ENCODE results near the gene POLE2. TPM values are rescaled to one million over a fixed set of nuclear protein-coding genes. Genes with fewer than 3 reads are reported as not detected.
A peak's percentile ranks its signal among the peaks of the same experiment; 100 is the strongest.

The POLE2 gene
- total RNA-seq, 4 donors from 2014 or later, result 0.39 to 0.83 (median 0.46) TPM; not detected in 1

DNA sequence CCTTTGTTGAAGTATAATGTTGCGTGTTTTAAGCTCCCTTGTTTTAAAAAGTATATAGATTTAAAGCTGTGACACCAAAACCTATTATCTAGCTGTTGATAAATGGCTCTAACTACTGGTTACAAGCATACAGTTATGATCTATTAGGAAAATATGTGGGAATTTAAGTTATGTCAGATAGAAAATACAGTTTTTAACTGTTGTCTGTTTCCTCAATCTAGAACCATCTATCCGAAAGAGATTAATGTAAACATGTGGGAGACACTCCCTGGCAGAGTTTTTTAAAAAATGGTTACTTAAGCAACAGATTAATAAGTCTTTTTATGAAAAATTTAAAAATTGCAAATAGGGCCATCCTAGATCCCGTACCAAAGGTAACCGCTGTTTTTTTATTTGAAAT, 75.8 kb downstream of the POLE2 start:
- H3K4me3 ChIP-seq, result no peak overlapping the region
- H3K9me3 ChIP-seq, result no peaks in the 10 kb centered on the region
- H3K4me1 ChIP-seq, result no peaks in the 10 kb centered on the region
- no peak for DNase-seq (ENCODE audit: extremely low spot score)
- no peaks in the 10 kb centered on the region for H3K27me3 ChIP-seq
- intact Hi-C loops (cut with DNase I), result no loop called here
- WGBS, result 90% methylated on average over 4 of the region's 4 CpGs
- TF ChIP-seq EP300 (IDR thresholded peaks at IDR 0.05) (no peak), POLR2A (IDR thresholded peaks at IDR 0.05; ENCODE audit: low read depth) (no peak), POLR2AphosphoS5 (IDR thresholded peaks at IDR 0.05) (no peak)
- TF ChIP-seq, protein P1, sequence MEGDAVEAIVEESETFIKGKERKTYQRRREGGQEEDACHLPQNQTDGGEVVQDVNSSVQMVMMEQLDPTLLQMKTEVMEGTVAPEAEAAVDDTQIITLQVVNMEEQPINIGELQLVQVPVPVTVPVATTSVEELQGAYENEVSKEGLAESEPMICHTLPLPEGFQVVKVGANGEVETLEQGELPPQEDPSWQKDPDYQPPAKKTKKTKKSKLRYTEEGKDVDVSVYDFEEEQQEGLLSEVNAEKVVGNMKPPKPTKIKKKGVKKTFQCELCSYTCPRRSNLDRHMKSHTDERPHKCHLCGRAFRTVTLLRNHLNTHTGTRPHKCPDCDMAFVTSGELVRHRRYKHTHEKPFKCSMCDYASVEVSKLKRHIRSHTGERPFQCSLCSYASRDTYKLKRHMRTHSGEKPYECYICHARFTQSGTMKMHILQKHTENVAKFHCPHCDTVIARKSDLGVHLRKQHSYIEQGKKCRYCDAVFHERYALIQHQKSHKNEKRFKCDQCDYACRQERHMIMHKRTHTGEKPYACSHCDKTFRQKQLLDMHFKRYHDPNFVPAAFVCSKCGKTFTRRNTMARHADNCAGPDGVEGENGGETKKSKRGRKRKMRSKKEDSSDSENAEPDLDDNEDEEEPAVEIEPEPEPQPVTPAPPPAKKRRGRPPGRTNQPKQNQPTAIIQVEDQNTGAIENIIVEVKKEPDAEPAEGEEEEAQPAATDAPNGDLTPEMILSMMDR (IDR thresholded peaks at IDR 0.05), result no peak
- H3K27ac ChIP-seq (replicated peaks in 1 of 4), result no peak overlapping the region
- H3K36me3 ChIP-seq, result peaks cover 0 to 9% (median 3%) of the 10 kb centered on the region in 4 donors

DNA sequence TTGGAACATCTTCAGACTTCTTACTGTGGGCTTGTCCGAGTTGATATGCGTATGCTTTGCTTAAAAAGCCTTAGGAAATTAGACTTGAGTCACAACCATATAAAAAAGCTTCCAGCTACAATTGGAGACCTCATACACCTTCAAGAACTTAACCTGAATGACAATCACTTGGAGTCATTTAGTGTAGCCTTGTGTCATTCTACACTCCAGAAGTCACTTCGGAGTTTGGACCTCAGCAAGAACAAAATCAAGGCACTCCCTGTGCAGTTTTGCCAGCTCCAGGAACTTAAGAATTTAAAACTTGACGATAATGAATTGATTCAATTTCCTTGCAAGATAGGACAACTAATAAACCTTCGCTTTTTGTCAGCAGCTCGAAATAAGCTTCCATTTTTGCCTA, 80.4 kb downstream of the POLE2 start:
- intact Hi-C loops (cut with DNase I), result no loop called here
- DNase-seq (ENCODE audit: extremely low spot score), result no peak
- Histone ChIP-seq H3K36me3 (peaks cover 0 to 19% (median 16%) of the 10 kb centered on the region in 4 donors), H3K4me1 (no peaks in the 10 kb centered on the region), H3K27ac (replicated peaks in 1 of 4) (no peak overlapping the region), H3K9me3 (no peaks in the 10 kb centered on the region), H3K27me3 (no peaks in the 10 kb centered on the region), H3K4me3 (no peak overlapping the region)
- WGBS, result 96% methylated on average over 6 of the region's 6 CpGs
- TF ChIP-seq, protein P1 (IDR thresholded peaks at IDR 0.05), result no peak
- no peak for TF ChIP-seq POLR2A (IDR thresholded peaks at IDR 0.05; ENCODE audit: low read depth)
- TF ChIP-seq POLR2AphosphoS5 (IDR thresholded peaks at IDR 0.05), result no peak
- no peak for TF ChIP-seq EP300 (IDR thresholded peaks at IDR 0.05)

DNA sequence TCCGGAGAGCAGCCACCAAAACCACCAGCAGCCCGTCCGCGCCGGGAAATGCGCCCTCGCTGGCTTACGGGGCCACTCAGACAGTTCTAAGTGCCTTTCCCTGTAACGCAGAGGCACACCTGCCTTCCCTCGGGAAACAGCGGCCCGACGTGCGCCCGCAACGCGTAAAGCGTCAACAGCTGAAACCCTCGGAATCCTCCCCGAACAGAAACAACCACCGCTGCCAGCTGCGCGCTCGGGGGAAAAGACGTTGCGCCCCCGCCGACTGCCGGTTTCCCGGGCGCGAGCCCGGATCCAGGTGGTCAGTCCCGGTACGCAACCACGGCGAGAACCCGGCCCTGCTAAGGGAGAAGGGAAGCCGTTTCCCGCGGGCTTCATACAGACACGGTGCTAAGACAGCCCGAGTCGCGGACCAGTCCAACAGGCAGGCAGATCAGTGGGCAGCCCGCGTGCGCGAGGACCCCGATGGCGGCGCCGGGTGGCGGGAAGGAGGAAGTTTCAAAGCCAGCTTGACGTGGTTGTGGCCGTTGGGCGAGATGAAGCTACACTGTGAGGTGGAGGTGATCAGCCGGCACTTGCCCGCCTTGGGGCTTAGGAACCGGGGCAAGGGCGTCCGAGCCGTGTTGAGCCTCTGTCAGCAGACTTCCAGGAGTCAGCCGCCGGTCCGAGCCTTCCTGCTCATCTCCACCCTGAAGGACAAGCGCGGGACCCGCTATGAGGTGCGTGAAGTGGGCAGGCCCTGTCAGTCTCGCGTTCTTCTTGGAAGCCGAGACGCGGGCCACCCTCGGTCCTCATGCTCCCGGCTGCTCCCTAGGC, 89.3 kb downstream of the POLE2 start, which contains the start of gene LRR1:
LRR1 (plus strand) TSS at position 456 of the 816 bp plus-strand sequence; CDS start at position 537, 81 bp downstream.
- peak; percentile 5 for TF ChIP-seq EP300 (IDR thresholded peaks at IDR 0.05)
- no peak for TF ChIP-seq POLR2A (IDR thresholded peaks at IDR 0.05; ENCODE audit: low read depth)
- TF ChIP-seq POLR2AphosphoS5 (IDR thresholded peaks at IDR 0.05), result peak; percentile 52 to 56
- 0% methylated on average over 51 of the region's 77 CpGs for WGBS
- Histone ChIP-seq H3K4me1 (peaks cover 0 to 23% (median 21%) of the 10 kb centered on the region in 4 donors), H3K4me3 (peak within 1 kb of the TSS; percentile 80 to 96 (median 86)), H3K27ac (replicated peaks in 1 of 4) (peak within 1 kb of the TSS; percentile 95 to 98 (median 97)), H3K27me3 (no peaks in the 10 kb centered on the region), H3K9me3 (no peaks in the 10 kb centered on the region), H3K36me3 (peaks cover 0 to 5% (median 2%) of the 10 kb centered on the region in 4 donors)
- peak; percentile 95 for DNase-seq (ENCODE audit: extremely low spot score)
- intact Hi-C loops (cut with DNase I), result loop anchor here (5.0 kb wide), 1 partner anchor 34 kb away; no protein-coding TSS in a partner anchor

DNA sequence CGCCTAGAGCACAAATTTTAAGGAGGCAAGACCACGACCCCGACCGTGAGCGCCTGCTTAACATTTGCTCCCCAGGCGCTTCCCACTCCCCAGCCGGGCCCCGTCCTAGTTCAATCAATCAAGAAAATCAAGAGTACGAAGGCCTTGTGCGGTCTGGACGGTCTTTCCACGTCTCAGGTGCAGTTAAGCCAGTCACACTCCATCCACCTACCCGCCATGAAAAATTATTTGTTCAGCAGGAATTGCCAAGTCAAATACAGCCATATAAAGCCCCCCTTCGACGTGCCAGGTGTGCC, 89.9 kb downstream of the POLE2 start:
- peak overlapping the region; percentile 80 to 96 (median 86) for H3K4me3 ChIP-seq
- H3K36me3 ChIP-seq, result peaks cover 0 to 4% (median 2%) of the 10 kb centered on the region in 4 donors
- no peak for DNase-seq (ENCODE audit: extremely low spot score)
- no peak for TF ChIP-seq POLR2AphosphoS5 (IDR thresholded peaks at IDR 0.05)
- TF ChIP-seq POLR2A (IDR thresholded peaks at IDR 0.05; ENCODE audit: low read depth), result no peak
- TF ChIP-seq, protein P1 (IDR thresholded peaks at IDR 0.05), result no peak
- no peak for TF ChIP-seq EP300 (IDR thresholded peaks at IDR 0.05)
- H3K9me3 ChIP-seq, result no peaks in the 10 kb centered on the region
- no peaks in the 10 kb centered on the region for H3K27me3 ChIP-seq
- peaks cover 0 to 23% (median 21%) of the 10 kb centered on the region in 4 donors for H3K4me1 ChIP-seq
- 0% methylated on average over 15 of the region's 15 CpGs for WGBS
- intact Hi-C loops (cut with DNase I), result loop anchor here (5.0 kb wide), 1 partner anchor 34 kb away; no protein-coding TSS in a partner anchor
- H3K27ac ChIP-seq (replicated peaks in 1 of 4), result peak overlapping the region; percentile 95 to 98 (median 97)

DNA sequence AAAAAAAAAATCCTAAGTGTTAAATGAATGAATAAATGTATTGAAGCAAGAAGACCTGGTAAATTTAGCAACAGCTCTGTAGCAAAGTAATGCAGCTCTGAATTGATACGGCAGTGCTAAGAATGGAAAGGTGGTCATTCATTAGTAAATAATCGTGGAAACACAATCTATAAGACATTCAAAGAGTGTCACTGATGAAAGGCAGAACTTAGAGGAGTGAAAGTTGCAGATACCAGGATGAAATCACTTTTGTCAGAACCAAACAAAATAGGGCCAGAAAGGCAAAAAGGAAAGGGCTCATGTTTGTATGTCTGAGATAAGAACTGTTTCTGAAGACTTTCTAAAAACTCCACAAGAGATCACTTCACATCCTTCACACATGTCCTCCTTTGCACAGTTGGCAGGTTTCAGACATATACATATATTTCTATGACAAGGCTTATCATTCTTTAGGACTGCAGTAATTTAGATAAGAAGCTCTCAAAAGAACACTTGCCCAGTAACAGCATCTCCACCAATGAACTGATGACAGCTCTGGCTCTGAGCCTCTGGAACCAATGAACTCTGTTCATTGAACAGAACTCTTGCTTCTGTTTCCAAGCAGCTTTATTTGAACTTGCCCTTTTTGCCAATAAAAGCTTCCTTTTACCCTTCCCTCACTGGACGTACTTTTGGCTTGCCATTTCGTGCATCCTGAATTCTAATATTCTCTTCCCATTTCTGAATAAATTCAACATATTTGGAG, 93.5 kb downstream of the POLE2 start:
- TF ChIP-seq, protein P1 (IDR thresholded peaks at IDR 0.05), result no peak
- no peak for TF ChIP-seq POLR2A (IDR thresholded peaks at IDR 0.05; ENCODE audit: low read depth)
- no peak for TF ChIP-seq EP300 (IDR thresholded peaks at IDR 0.05)
- no peak for TF ChIP-seq POLR2AphosphoS5 (IDR thresholded peaks at IDR 0.05)
- no peak overlapping the region for H3K27ac ChIP-seq (replicated peaks in 1 of 4)
- WGBS, result 39% methylated on average over 4 of the region's 4 CpGs

More for the DNA sequence above, 93.5 kb downstream of the POLE2 start:
- H3K27me3 ChIP-seq, result no peaks in the 10 kb centered on the region
- DNase-seq (ENCODE audit: extremely low spot score), result no peak
- intact Hi-C loops (cut with DNase I), result loop anchor here (5.0 kb wide), 1 partner anchor 38 kb away; no protein-coding TSS in a partner anchor
- H3K4me3 ChIP-seq, result no peak overlapping the region
- no peaks in the 10 kb centered on the region for H3K36me3 ChIP-seq
- peaks cover 0 to 11% (median 10%) of the 10 kb centered on the region in 4 donors for H3K4me1 ChIP-seq
- H3K9me3 ChIP-seq, result no peaks in the 10 kb centered on the region

All from esophagus muscularis mucosa (tissue), 4 donors.